CD4-positive, alpha-beta T cell treated with Interleukin-6 at 100 ng/mL for 8 hours (primary cell): ENCODE results near the gene NCBP3.
A peak's percentile ranks its signal among the peaks of the same experiment; 100 is the strongest.
"Not testable (repeated sequence)": the region's sequence is repeated elsewhere in the genome, so short reads cannot be mapped to it uniquely, and the experiment has no call there.

ENCODE experiments used
- DNase-seq: peaks from one replicate; pipeline ENCODE4 v3.0.0-alpha.2; 2020; ENCODE audit warnings: mixed read lengths, low spot score

NCBP3 gene

GRCh38 chr17:3812284-3812683 lies 33.8 kb downstream of the NCBP3 start:
- DNase-seq = no peak

GRCh38 chr17:3810019-3810418 lies 36.0 kb downstream of the NCBP3 start:
- DNase-seq = no peak

- DNase-seq = no peak
Measured at GRCh38 chr17:3809135-3809534, 36.9 kb downstream of the NCBP3 start.

- no peak for DNase-seq
Measured at GRCh38 chr17:3808701-3809100, 37.3 kb downstream of the NCBP3 start.

- DNase-seq = no peak
Measured at GRCh38 chr17:3805581-3805980, 40.5 kb downstream of the NCBP3 start.

- DNase-seq = no peak
Measured at GRCh38 chr17:3804503-3804931, 41.5 kb downstream of the NCBP3 start.

- DNase-seq = no peak
Measured at GRCh38 chr17:3803308-3803640, 42.8 kb downstream of the NCBP3 start.

GRCh38 chr17:3802461-3803307 lies 43.4 kb downstream of the NCBP3 start:
- no peak for DNase-seq

- no peak for DNase-seq
Measured at GRCh38 chr17:3801792-3802191, 44.3 kb downstream of the NCBP3 start.

- DNase-seq = no peak
Measured at GRCh38 chr17:3801347-3801746, 44.7 kb downstream of the NCBP3 start.

- DNase-seq = no peak
Measured at GRCh38 chr17:3800362-3801271, 45.4 kb downstream of the NCBP3 start, which contains the start of gene ITGAE. Gene ITGAE (minus strand): TSS chr17:3801188. CDS start chr17:3801144, 44 bp downstream.

- DNase-seq = no peak
Measured at GRCh38 chr17:3799181-3799945, 46.7 kb downstream of the NCBP3 start.

GRCh38 chr17:3798273-3799180 lies 47.5 kb downstream of the NCBP3 start:
- DNase-seq = no peak

- DNase-seq = peak; percentile 39
Measured at GRCh38 chr17:3796822-3797170, 49.2 kb downstream of the NCBP3 start.

- peak; percentile 73 for DNase-seq
Measured at GRCh38 chr17:3796110-3796821, 49.8 kb downstream of the NCBP3 start.

GRCh38 chr17:3795390-3796102 lies 50.5 kb downstream of the NCBP3 start:
- no peak for DNase-seq

GRCh38 chr17:3794557-3795389 lies 51.3 kb downstream of the NCBP3 start:
- peak; percentile 38 for DNase-seq

GRCh38 chr17:3794152-3794551 lies 51.9 kb downstream of the NCBP3 start:
- DNase-seq = not testable (repeated sequence)

GRCh38 chr17:3793258-3793657 lies 52.8 kb downstream of the NCBP3 start:
- DNase-seq = not testable (repeated sequence)
